ENCODE results near the gene SLC25A22. TPM values are rescaled to one million over a fixed set of nuclear protein-coding genes. Genes with fewer than 3 reads are reported as not detected.

The SLC25A22 gene
- total RNA-seq, 1 donor from 2014 or later, result 20.8 TPM

GRCh38 chr11:827146-827896, 29.2 kb upstream of the SLC25A22 start:
- Histone ChIP-seq H3K9me3 (no peaks in the 10 kb centered on the region), H3K4me3 (peak overlapping the region; percentile 54), H3K4me1 (peaks cover 65% of the 10 kb centered on the region), H3K27ac (peak overlapping the region; percentile 78), H3K36me3 (peaks cover 34% of the 10 kb centered on the region), H3K27me3 (peaks cover 9% of the 10 kb centered on the region)
- peak; percentile 23 for ATAC-seq
- TF ChIP-seq, protein P1, sequence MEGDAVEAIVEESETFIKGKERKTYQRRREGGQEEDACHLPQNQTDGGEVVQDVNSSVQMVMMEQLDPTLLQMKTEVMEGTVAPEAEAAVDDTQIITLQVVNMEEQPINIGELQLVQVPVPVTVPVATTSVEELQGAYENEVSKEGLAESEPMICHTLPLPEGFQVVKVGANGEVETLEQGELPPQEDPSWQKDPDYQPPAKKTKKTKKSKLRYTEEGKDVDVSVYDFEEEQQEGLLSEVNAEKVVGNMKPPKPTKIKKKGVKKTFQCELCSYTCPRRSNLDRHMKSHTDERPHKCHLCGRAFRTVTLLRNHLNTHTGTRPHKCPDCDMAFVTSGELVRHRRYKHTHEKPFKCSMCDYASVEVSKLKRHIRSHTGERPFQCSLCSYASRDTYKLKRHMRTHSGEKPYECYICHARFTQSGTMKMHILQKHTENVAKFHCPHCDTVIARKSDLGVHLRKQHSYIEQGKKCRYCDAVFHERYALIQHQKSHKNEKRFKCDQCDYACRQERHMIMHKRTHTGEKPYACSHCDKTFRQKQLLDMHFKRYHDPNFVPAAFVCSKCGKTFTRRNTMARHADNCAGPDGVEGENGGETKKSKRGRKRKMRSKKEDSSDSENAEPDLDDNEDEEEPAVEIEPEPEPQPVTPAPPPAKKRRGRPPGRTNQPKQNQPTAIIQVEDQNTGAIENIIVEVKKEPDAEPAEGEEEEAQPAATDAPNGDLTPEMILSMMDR (IDR thresholded peaks at IDR 0.05), result no peak
- peak; percentile 85 for DNase-seq
- intact Hi-C loops (cut with DNase I), result no loop called here

GRCh38 chr11:826836-827145, 28.7 kb upstream of the SLC25A22 start:
- peak overlapping the region; percentile 54 for H3K4me3 ChIP-seq
- H3K9me3 ChIP-seq, result no peaks in the 10 kb centered on the region
- ATAC-seq (no peak), DNase-seq (no peak)
- H3K4me1 ChIP-seq, result peaks cover 65% of the 10 kb centered on the region
- H3K27ac ChIP-seq, result peak overlapping the region; percentile 78
- peaks cover 9% of the 10 kb centered on the region for H3K27me3 ChIP-seq
- H3K36me3 ChIP-seq, result peaks cover 34% of the 10 kb centered on the region
- intact Hi-C loops (cut with DNase I), result no loop called here
- TF ChIP-seq, protein P1 (IDR thresholded peaks at IDR 0.05), result no peak

DNA sequence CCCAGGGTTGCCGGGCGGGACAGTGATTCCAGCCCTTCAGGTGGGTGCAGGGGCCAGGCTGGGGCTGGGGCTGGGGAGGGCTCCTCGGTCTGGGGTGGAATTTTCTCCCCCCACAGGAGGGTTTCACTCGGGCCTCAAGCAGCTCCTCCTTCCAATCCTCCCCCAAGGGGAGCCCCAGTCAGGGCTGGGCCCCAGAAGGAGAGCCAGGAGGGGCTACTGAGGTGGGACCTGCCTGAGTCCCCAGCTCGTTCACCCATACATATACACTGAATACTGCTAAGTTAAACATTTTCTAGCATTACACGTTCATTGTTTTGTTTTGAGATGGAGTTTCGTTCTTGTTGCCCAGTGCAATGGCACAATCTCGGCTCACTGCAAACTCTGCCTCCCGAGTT, 28.1 kb upstream of the SLC25A22 start:
- Histone ChIP-seq H3K36me3 (peaks cover 34% of the 10 kb centered on the region), H3K4me3 (peak overlapping the region; percentile 54), H3K27me3 (peaks cover 9% of the 10 kb centered on the region), H3K4me1 (peaks cover 68% of the 10 kb centered on the region), H3K9me3 (no peaks in the 10 kb centered on the region), H3K27ac (peak overlapping the region; percentile 78)
- DNase-seq, result no peak
- ATAC-seq, result no peak
- intact Hi-C loops (cut with DNase I), result no loop called here
- TF ChIP-seq, protein P1 (IDR thresholded peaks at IDR 0.05), result no peak

GRCh38 chr11:825366-826226, 27.5 kb upstream of the SLC25A22 start:
- Histone ChIP-seq H3K4me3 (no peak overlapping the region), H3K27ac (peak overlapping the region; percentile 78), H3K4me1 (peaks cover 68% of the 10 kb centered on the region), H3K36me3 (peaks cover 34% of the 10 kb centered on the region), H3K27me3 (peaks cover 3% of the 10 kb centered on the region), H3K9me3 (no peaks in the 10 kb centered on the region)
- no peak for ATAC-seq
- intact Hi-C loops (cut with DNase I), result no loop called here
- TF ChIP-seq, protein P1 (IDR thresholded peaks at IDR 0.05), result no peak
- no peak for DNase-seq

DNA sequence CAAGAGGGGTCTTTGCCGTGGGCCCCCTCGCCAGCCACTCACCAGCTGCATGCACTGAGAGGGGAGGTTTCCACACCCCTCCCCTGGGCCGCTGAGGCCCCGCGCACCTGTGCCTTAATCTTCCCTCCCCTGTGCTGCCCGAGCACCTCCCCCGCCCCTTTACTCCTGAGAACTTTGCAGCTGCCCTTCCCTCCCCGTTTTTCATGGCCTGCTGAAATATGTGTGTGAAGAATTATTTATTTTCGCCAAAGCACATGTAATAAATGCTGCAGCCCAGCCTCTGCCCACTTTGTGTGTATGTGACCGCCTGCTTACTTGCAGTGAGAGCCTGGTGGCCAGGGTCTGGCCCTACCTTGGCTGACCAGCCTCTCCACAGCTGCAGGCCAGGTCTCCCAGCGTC, 26.9 kb upstream of the SLC25A22 start:
- H3K4me3 ChIP-seq, result no peak overlapping the region
- no peak overlapping the region for H3K27ac ChIP-seq
- H3K9me3 ChIP-seq, result no peaks in the 10 kb centered on the region
- intact Hi-C loops (cut with DNase I), result no loop called here
- H3K27me3 ChIP-seq, result no peaks in the 10 kb centered on the region
- DNase-seq (no peak), ATAC-seq (no peak)
- H3K36me3 ChIP-seq, result peaks cover 34% of the 10 kb centered on the region
- TF ChIP-seq, protein P1 (IDR thresholded peaks at IDR 0.05), result no peak
- peaks cover 65% of the 10 kb centered on the region for H3K4me1 ChIP-seq
